Tibial nerve (tissue), 4 donors: ENCODE data around the gene MYCBP. TPM values are rescaled to one million over a fixed set of nuclear protein-coding genes. Genes with fewer than 3 reads are reported as not detected.

Experiments
- DNase-seq, 2 donors: peaks; one replicate each; pipeline ENCODE4 v3.0.0-alpha.2; 2019; ENCODE audit warnings: low spot score in 2 of 2
- H3K27ac ChIP-seq, 4 donors: fragments of 200-600 bp; sonication (generic) in 3 of 4; one replicate each; pipeline ENCODE4 v1.5.1; 2017 to 2019; ENCODE audit warnings: mild to moderate bottlenecking in 1 of 4
- H3K27me3 ChIP-seq, 2 donors: fragments of 200-600 bp; sonication (generic) in 1 of 2; one replicate each; pipeline versions ENCODE4 v1.5.1 to v1.6.0; 2017 to 2019
- H3K36me3 ChIP-seq, 3 donors: fragments of 200-600 bp; sonication (generic); one replicate each; pipeline ENCODE4 v1.5.1; 2018 to 2019
- H3K4me1 ChIP-seq, 4 donors: fragments of 200-600 bp; sonication (generic) in 3 of 4; one replicate each; pipeline ENCODE4 v1.5.1; 2017 to 2019
- H3K4me3 ChIP-seq, 4 donors: fragments of 200-600 bp; sonication (generic) in 3 of 4; one replicate each; pipeline ENCODE4 v1.5.1; 2017 to 2019; ENCODE audit warnings: mild to moderate bottlenecking in 1 of 4, moderate library complexity in 1 of 4
- H3K9me3 ChIP-seq, 4 donors: fragments of 200-600 bp; sonication (generic) in 3 of 4; one replicate each; pipeline ENCODE4 v1.5.1; 2017 to 2019
- EP300 ChIP-seq, 2 donors: sonication (generic); formaldehyde crosslinking; IDR thresholded peaks; one replicate each; pipeline ENCODE4 v1.6.1; 2017; ENCODE audit warnings: antibody characterized with exemption in 2 of 2, mild to moderate bottlenecking in 1 of 2
- POLR2A ChIP-seq, 2 donors: fragments of 450-650 bp; IDR thresholded peaks; one replicate each; pipeline ENCODE4 v1.6.1; 2017; ENCODE audit warnings: antibody characterized with exemption in 2 of 2, mild to moderate bottlenecking in 2 of 2, moderate library complexity in 2 of 2
- WGBS, 2 donors: methylation state at CpG; one replicate each; pipeline ENCODE4 v1.1.5; 2018; 5-methylcytosine and 5-hydroxymethylcytosine counted together
- total RNA-seq, 4 donors: library from RNA; depleted of rRNA; stranded (reverse); fragments of >200 nt; gene quantifications; one replicate each; pipeline ENCODE4 v1.1.0, GENCODE V29; 2016
- TF ChIP-seq, protein P1 (sequence below), 5 experiments: fragments of 200-600 bp in 3 of 5; fragments of 450-650 bp in 2 of 5; sonication (generic) in 3 of 5; IDR thresholded peaks; one replicate each; pipeline ENCODE4 v1.5.1; 2016 to 2019; ENCODE audit warnings: antibody characterized with exemption in 5 of 5, mild to moderate bottlenecking in 3 of 5, moderate library complexity in 2 of 5

The MYCBP gene
- total RNA-seq, 4 donors from 2014 or later = 5.5 to 10.9 (median 10.3) TPM

DNA sequence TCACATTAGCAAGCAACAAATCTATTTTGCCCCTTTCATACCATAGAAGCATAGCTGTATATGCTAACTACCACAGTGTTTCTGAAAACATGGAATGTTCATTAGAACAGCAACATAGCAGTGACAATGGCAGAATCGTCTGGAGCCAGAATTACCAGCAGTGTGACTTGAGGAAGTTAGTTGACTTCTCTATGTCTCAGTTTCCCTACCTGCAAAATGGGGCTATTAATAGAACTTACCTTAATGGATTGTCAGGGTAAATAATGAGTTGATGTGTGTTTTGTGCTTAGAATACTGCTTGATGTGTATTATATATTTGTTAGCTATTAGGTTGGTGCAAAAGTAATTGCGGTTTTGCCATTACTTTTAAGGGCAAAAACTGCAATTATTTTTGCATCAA lies 23.0 kb upstream of the MYCBP start:
- H3K27ac ChIP-seq = no peak overlapping the region
- TF ChIP-seq, protein P1, sequence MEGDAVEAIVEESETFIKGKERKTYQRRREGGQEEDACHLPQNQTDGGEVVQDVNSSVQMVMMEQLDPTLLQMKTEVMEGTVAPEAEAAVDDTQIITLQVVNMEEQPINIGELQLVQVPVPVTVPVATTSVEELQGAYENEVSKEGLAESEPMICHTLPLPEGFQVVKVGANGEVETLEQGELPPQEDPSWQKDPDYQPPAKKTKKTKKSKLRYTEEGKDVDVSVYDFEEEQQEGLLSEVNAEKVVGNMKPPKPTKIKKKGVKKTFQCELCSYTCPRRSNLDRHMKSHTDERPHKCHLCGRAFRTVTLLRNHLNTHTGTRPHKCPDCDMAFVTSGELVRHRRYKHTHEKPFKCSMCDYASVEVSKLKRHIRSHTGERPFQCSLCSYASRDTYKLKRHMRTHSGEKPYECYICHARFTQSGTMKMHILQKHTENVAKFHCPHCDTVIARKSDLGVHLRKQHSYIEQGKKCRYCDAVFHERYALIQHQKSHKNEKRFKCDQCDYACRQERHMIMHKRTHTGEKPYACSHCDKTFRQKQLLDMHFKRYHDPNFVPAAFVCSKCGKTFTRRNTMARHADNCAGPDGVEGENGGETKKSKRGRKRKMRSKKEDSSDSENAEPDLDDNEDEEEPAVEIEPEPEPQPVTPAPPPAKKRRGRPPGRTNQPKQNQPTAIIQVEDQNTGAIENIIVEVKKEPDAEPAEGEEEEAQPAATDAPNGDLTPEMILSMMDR (IDR thresholded peaks at IDR 0.05) = no peak
- no peak for TF ChIP-seq POLR2A (IDR thresholded peaks at IDR 0.05)
- no peak for TF ChIP-seq EP300 (IDR thresholded peaks at IDR 0.05)
- 88 to 90% methylated on average over 2 of the region's 2 CpGs for WGBS, 2 donors
- DNase-seq = no peak
- H3K4me1 ChIP-seq = no peaks in the 10 kb centered on the region
- H3K27me3 ChIP-seq = no peaks in the 10 kb centered on the region
- H3K4me3 ChIP-seq = no peak overlapping the region
- no peaks in the 10 kb centered on the region for H3K36me3 ChIP-seq
- no peaks in the 10 kb centered on the region for H3K9me3 ChIP-seq

DNA sequence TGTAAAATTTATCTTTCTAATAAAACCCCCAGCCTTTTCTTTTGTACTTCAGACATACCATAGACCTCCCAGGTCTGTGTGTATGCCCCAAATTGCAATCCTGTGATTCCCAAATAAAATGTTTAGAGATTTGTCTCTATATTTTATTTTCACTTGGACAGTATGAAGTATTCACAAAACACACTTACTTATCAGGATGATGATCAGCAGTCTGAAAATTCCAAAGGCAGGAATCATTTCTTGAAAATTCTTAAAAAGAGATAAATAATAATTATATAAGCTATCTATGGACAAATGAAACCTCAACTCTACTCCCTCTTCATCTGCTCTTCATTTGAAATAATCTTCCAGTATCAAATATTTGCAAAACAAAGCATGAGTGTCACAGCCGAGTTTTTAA lies 19.8 kb upstream of the MYCBP start:
- Histone ChIP-seq H3K4me1 (no peaks in the 10 kb centered on the region), H3K27ac (no peak overlapping the region), H3K9me3 (no peaks in the 10 kb centered on the region), H3K27me3 (no peaks in the 10 kb centered on the region), H3K36me3 (no peaks in the 10 kb centered on the region), H3K4me3 (no peak overlapping the region)
- TF ChIP-seq, protein P1 (IDR thresholded peaks at IDR 0.05) = no peak
- TF ChIP-seq POLR2A (IDR thresholded peaks at IDR 0.05) (no peak), EP300 (IDR thresholded peaks at IDR 0.05) (no peak)
- WGBS, 2 donors = 64 to 72% methylated on average over 1 of the region's 1 CpG
- no peak for DNase-seq

DNA sequence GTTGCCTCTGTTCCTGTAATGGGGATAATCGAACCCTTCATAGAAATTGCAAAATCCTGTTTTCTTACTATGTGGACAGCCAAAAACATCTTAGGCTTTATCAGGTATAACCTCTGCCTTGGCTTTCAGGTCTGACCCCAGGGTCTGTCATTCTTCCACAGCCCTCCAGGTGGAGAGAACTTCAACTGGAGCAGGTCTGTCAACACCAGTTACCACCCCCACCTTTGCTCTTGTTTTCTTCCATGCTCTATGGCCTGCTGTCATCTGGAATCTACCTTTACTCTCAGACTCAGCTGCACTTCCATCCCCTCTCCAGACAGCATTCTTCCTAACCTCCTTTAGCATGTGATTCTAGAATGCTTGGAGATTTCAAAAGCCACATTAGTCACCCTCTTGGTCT lies 18.6 kb upstream of the MYCBP start:
- Histone ChIP-seq H3K4me3 (no peak overlapping the region), H3K4me1 (no peaks in the 10 kb centered on the region), H3K9me3 (no peaks in the 10 kb centered on the region), H3K27ac (no peak overlapping the region), H3K36me3 (no peaks in the 10 kb centered on the region), H3K27me3 (no peaks in the 10 kb centered on the region)
- no peak for DNase-seq
- TF ChIP-seq, protein P1 (IDR thresholded peaks at IDR 0.05) = no peak
- TF ChIP-seq POLR2A (IDR thresholded peaks at IDR 0.05) = no peak
- TF ChIP-seq EP300 (IDR thresholded peaks at IDR 0.05) = no peak
- 94% methylated on average over 1 of the region's 1 CpG for WGBS, 2 donors

DNA sequence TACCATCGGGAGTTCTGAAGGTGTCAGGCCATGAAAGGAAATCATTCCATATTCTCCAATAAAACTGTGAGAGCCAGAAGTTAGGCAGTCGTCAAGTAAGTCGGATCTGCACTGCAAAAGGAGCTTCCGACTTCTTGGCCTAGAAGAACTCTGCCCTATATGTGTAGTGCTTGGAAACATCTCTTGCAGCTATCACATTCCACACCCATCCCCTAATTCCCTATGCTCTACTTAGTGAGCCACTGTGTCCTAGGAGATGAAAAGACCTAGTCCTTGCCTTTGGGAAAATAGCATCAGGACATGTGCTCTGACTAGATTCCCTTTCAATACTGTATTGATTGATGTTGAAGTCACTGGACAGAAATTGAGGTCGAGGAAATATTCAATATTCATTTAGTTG lies 16.4 kb upstream of the MYCBP start:
- TF ChIP-seq EP300 (IDR thresholded peaks at IDR 0.05) (no peak), POLR2A (IDR thresholded peaks at IDR 0.05) (no peak)
- TF ChIP-seq, protein P1 (IDR thresholded peaks at IDR 0.05) = no peak
- Histone ChIP-seq H3K4me3 (no peak overlapping the region), H3K36me3 (no peaks in the 10 kb centered on the region), H3K27ac (no peak overlapping the region), H3K27me3 (no peaks in the 10 kb centered on the region), H3K9me3 (no peaks in the 10 kb centered on the region), H3K4me1 (no peaks in the 10 kb centered on the region)
- DNase-seq = no peak
- 62 to 84% methylated on average over 5 of the region's 5 CpGs for WGBS, 2 donors

DNA sequence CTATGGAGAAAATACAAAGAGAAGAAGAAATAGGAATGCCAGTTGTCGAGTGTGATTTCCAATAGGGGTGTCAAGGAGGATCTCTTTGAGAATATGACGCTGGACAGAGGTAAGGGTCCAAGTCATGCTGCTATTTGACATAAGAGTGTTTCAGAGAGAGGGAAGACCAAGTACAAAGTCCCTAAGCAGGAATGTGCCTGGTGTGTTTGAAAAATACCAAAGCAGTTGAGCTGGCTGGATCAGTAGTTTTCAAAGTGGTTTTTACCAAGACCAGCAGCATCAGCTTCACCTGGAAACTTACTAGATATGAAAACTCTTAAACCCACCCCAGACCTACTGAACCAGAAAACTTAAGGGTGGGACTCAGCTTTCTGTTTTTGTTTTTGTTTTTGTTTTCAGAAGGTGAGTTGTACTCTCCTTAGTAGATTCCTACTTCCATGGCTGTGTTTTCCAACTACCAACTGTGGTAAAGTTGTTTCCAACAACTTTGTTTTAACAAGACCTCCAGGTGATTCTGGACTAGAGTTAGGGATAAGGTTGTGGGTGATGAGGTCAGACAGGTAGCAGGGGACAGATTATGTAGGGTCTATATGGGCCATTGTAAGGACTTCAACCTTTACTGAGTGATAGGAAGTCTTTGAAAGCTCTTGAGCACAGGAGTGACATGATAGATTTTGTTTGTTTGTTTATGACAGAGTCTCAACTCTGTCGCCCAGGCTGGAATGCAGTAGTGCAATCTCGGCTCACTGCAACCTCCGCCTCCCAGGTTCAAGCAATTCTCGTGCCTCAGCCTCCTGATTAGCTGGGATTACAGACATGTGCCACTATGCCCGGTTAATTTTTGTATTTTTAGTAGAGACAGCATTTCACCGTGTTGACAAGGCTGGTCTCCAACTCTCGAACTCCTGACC lies 15.5 kb upstream of the MYCBP start:
- H3K9me3 ChIP-seq = no peaks in the 10 kb centered on the region
- no peak overlapping the region for H3K27ac ChIP-seq
- no peaks in the 10 kb centered on the region for H3K36me3 ChIP-seq
- no peaks in the 10 kb centered on the region for H3K4me1 ChIP-seq
- DNase-seq = no peak
- TF ChIP-seq POLR2A (IDR thresholded peaks at IDR 0.05) (no peak), EP300 (IDR thresholded peaks at IDR 0.05) (no peak)
- TF ChIP-seq, protein P1 (IDR thresholded peaks at IDR 0.05) = no peak
- no peaks in the 10 kb centered on the region for H3K27me3 ChIP-seq
- H3K4me3 ChIP-seq = no peak overlapping the region
- 84 to 87% methylated on average over 9 of the region's 9 CpGs for WGBS, 2 donors
